Gastrocnemius medialis (tissue), 4 donors: ENCODE data around the gene AFG1L.

Experiments
- CTCF ChIP-seq, 5 experiments: fragments of 450-650 bp in 3 of 5; fragments of 200-600 bp in 2 of 5; sonication (generic) in 2 of 5; IDR thresholded peaks in 4 of 5; conservative IDR thresholded peaks in 1 of 5; 1 replicate in 4 of 5; 2 replicates in 1 of 5; pipeline ENCODE4 v1.5.1; 2016 to 2019; ENCODE audit warnings: antibody characterized with exemption in 5 of 5, mild to moderate bottlenecking in 3 of 5, moderate library complexity in 3 of 5
- POLR2A ChIP-seq, 2 donors: fragments of 450-650 bp; IDR thresholded peaks; one replicate each; pipeline ENCODE4 v1.6.1; 2017; ENCODE audit warnings: antibody characterized with exemption in 2 of 2, mild to moderate bottlenecking in 2 of 2, moderate library complexity in 2 of 2

- no peak for TF ChIP-seq CTCF (IDR thresholded peaks at IDR 0.05 in 4 of 5, conservative IDR thresholded peaks at IDR 0.05 in 1 of 5)
- no peak for TF ChIP-seq POLR2A (IDR thresholded peaks at IDR 0.05)
These were observed 159.5 kb downstream of the AFG1L start for GRCh38 chr6:108454356-108454755.
